HG02938 (cell line): Measurements from ENCODE around the gene KIF25.

Source experiments
- ATAC-seq: cut with Tn5 transposase; IDR thresholded peaks from one replicate; pipeline ENCODE4 v1.9.1; 2021; ENCODE audit warnings: mild to moderate bottlenecking, moderate library complexity; ENCODE audit not compliant: unreplicated experiment

Gene KIF25

DNA sequence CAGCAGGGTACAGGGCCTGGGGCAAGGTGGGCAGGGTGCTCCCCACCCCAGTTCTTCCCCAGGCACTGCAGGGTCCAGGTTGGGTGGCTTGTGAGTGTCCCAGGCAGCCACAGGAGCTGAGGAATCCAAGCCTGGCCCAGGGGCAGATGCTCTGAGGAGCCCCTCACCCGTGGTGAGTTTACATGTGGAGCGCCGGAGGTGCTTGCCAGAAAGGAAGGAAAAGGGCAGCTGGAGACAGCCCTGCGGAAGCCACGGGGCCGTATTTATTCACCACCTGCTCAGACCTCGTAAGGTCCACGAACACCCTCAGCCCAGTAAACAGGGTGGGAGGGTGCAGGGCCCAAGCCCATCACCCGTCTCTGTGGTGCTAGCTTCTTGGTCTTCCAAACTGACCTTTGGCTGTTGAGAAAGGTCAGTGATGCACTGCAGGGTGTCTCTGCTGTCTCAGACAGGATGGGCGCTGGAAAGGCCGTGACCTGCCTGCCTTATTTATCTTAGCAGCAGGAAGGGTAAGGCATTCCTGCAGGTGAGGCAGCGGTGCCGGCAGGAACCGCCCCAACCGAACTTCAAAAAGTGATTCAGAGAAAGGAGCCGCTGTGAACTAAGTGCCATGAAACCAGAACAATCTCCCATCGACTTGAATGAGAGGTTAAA lies 85.5 kb downstream of the KIF25 start:
- no peak for ATAC-seq

DNA sequence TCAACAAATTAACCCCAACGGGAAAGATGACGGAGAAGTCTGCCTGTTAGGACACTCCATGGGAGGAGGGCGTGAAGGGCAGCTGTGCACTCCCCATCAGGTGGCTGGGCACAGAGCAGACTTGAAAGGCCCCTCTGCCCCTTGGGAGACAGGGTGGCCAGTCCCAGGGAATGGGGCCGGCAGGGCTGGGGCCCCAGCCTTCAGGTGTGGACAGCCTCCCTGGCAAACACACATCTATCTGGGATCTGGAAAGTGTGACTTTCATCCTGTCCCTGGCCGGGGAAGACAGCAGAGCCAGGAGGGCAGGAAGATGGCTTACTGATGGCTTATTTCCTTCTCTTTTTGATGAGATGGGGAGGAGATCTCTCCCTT lies 86.0 kb downstream of the KIF25 start:
- no peak for ATAC-seq

DNA sequence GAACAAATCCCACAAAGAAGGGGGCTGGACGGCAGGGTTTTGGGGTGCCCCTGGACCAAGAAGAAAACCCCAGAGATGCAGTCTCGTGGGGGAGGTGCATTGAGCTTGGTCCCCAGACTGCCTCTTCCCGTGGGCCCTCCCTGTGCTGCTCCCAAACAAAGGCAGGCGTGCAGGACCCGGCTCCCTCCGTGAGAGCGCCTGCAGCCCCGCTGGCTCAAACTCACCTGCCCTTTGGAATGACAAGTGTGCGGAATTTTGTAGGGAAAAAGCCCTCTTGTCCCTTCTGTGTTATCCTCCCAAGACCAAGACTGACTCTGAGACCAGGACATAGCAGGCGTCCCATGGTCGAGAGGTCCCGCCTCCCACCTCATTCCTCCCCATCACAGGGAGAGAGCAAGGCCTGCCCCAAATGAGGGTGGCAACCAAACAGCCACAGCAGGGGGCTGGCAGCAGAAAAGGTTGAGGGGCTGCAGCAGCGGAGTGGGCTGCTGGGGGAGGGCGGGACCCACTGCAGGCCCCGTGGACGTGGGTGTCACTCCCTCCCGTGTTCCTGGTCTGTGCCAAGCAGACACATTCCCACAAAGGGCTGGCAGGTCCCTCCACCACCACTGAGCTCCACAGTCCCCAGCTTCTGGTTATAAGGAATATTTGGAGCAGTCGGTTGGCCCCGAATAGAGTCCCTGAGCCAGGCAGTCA lies 87.1 kb downstream of the KIF25 start:
- no peak for ATAC-seq

- no peak for ATAC-seq
These were observed 88.6 kb downstream of the KIF25 start for GRCh38 chr6:168086066-168086465.

- no peak for ATAC-seq
These were observed 89.1 kb downstream of the KIF25 start for GRCh38 chr6:168086616-168087015.

- no peak for ATAC-seq
These were observed 90.1 kb downstream of the KIF25 start for GRCh38 chr6:168087436-168088160.

DNA sequence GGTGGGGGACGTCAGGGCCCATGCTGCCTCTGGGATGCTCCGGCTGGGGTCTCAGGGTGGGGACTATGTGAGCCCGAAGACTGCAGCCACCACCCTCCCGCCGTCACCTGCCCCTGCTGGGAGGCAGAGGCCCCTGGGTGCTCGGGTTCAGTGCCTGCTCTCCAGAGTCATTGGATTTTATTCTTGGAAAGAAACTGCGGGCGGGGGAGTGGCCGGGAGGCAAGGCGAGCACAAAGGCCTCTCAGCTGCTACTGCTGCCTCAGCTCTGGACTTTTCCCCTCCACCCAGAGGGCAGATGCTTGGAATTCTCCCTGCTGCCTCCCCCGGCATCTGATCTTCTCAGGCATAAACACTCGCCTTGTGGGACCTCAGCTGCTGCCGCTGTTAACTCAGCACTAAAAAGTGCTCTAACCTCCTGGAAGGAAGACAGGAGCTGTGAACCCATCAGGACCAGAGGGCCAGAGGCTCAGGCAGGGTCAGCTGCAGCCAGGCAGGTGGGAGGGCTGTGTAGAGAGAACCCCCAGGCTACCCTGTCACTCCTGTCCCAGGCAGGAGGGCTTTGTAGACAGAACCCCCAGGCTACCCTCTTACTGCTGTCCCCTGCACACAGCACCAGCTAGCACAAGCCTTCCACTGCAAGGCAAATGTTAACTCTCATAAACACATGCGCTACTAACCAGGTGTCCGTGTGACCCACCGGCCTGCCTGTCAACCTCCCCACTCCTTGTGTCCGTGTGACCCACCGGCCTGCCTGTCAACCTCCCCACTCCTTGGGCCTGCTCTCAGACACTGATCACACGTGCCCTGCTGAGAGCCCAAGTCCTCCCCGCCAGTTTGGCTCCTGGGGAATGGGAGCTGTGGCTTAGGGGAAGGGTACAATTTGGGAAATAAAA lies 90.9 kb downstream of the KIF25 start:
- no peak for ATAC-seq

- ATAC-seq, result no peak
These were observed 92.0 kb downstream of the KIF25 start for GRCh38 chr6:168089186-168090063.

GRCh38 chr6:168090064-168090690 lies 92.7 kb downstream of the KIF25 start:
- ATAC-seq, result no peak

DNA sequence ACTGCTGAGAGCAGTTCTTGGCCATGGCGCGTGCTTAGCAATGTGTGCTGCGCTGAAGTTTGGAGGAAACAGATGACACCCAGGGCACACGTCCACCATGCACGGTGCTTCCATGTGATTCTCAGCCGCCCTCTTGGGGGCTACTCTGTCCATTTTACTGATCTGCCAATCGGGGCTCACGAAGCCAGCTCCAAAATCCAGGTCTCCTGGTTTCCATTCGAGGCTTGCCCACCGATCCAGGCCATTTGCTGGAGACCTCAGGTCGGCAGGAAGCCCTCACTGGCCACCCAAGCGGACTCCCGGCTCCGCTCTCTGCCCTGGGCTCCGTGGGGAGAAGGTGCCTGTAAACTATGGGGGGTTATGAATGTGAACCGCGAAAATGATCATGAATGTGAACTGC lies 93.2 kb downstream of the KIF25 start:
- no peak for ATAC-seq

GRCh38 chr6:168091381-168092264 lies 94.2 kb downstream of the KIF25 start:
- no peak for ATAC-seq

DNA sequence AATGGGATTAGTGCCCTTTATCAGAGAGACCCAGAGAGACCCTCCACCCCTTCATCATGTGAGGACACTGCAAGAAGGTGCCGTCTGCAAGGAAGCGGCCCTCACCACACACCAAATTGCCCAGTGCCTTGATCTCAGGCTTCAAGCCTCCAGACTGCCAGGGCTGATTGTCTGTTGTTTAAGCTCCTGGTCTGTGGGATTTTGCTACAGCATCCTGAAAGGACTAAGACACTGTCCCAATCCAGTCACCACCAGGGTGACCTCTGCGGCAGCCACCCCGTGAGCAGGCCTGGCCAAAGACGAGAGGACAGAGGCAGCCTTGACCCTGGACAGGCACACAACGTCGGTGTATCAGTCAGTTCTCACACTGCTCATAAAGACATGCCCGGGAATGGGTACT lies 95.1 kb downstream of the KIF25 start:
- ATAC-seq, result no peak

- no peak for ATAC-seq
These were observed 95.6 kb downstream of the KIF25 start for GRCh38 chr6:168093071-168093505.

DNA sequence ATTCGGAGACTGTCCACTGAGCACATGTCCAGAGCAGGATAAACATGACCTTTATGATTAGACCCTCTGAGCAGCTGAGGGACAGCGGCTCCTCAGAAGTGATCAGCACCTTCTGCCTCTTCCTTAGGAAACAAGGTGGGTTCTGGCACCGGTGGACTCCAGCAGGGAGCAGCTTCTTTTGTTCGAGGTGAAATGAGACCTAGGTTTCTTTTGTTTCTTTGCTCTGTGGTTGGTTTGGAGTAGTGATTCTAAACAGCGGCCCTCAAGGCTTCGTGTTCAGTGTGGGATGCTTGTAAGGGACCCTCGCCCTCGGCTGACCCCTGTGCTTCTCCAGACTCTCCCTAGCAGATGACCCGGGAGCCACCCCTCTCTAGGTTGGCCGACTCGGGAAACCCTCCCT lies 96.2 kb downstream of the KIF25 start:
- no peak for ATAC-seq
